Fibroblast of lung (primary cell): Measurements from ENCODE around the gene RUNX1. TPM values are rescaled to one million over a fixed set of nuclear protein-coding genes. Genes with fewer than 3 reads are reported as not detected.
A peak's percentile ranks its signal among the peaks of the same experiment; 100 is the strongest.

Experiments used
- DNase-seq, 2 donors: peaks; one replicate each; pipeline versions ENCODE4 v3.0.0 to v3.0.0-alpha.2; 2010; ENCODE audit warnings: low read depth in 2 of 2
- H2AFZ ChIP-seq: 2 replicates; pipeline ENCODE4 v1.5.1; 2012; ENCODE audit warnings: low read length, control low read depth, inconsistent platforms
- H3K27ac ChIP-seq: 2 replicates; pipeline ENCODE4 v1.5.1; 2011; ENCODE audit warnings: low read length, control low read depth; ENCODE audit not compliant: insufficient read depth
- H3K27me3 ChIP-seq: 2 replicates; pipeline ENCODE4 v1.5.1; 2011; ENCODE audit warnings: mild to moderate bottlenecking, low read length; ENCODE audit not compliant: control insufficient read depth, insufficient read depth
- H3K36me3 ChIP-seq: 2 replicates; pipeline ENCODE4 v1.5.1; 2011; ENCODE audit warnings: low read length; ENCODE audit not compliant: control insufficient read depth, insufficient read depth
- H3K4me1 ChIP-seq: 2 replicates; pipeline ENCODE4 v1.5.1; 2011; ENCODE audit warnings: low read length; ENCODE audit not compliant: control insufficient read depth, insufficient read depth; ENCODE audit errors: extremely low read depth
- H3K4me2 ChIP-seq: 2 replicates; pipeline ENCODE4 v1.5.1; 2011; ENCODE audit warnings: low read length, control low read depth; ENCODE audit not compliant: insufficient read depth; ENCODE audit errors: extremely low read depth
- H3K4me3 ChIP-seq, 4 experiments: fragments of 200-600 bp in 1 of 4; sonication (generic) in 1 of 4; replicated peaks in 1 of 4; 2 replicates each; pipeline ENCODE4 v1.5.1; 2011 to 2016; ENCODE audit warnings: low read length in 4 of 4, low read depth in 3 of 4, mild to moderate bottlenecking in 3 of 4, control low read depth in 2 of 4, inconsistent platforms in 1 of 4, mixed read lengths in 1 of 4; ENCODE audit not compliant: insufficient read depth in 1 of 4; ENCODE audit errors: control extremely low read depth in 1 of 4
- H3K79me2 ChIP-seq: 2 replicates; pipeline ENCODE4 v1.5.1; 2012; ENCODE audit warnings: mild to moderate bottlenecking, low read length, inconsistent platforms; ENCODE audit not compliant: control insufficient read depth, insufficient read depth
- H3K9ac ChIP-seq: 2 replicates; pipeline ENCODE4 v1.5.1; 2011; ENCODE audit warnings: mild to moderate bottlenecking, low read length, control low read depth; ENCODE audit not compliant: insufficient read depth
- H3K9me3 ChIP-seq: 2 replicates; pipeline ENCODE4 v1.5.1; 2012; ENCODE audit warnings: low read depth, low read length; ENCODE audit not compliant: control insufficient read depth, insufficient read depth
- H4K20me1 ChIP-seq: 2 replicates; pipeline ENCODE4 v1.5.1; 2011; ENCODE audit warnings: low read length; ENCODE audit not compliant: control insufficient read depth, insufficient read depth; ENCODE audit errors: extremely low read depth
- CTCF ChIP-seq, 2 donors: IDR thresholded peaks in 1 of 2; conservative IDR thresholded peaks in 1 of 2; 1 replicate in 1 of 2; 2 replicates in 1 of 2; pipeline ENCODE4 v1.5.1; 2011 to 2012; ENCODE audit warnings: low read length in 2 of 2, control low read depth in 1 of 2, inconsistent platforms in 1 of 2, low read depth in 1 of 2, mild to moderate bottlenecking in 1 of 2
- EZH2 ChIP-seq: IDR thresholded peaks from 2 replicates; pipeline ENCODE4 v1.5.1; 2012; ENCODE audit warnings: low read length, control low read depth, mild to moderate bottlenecking; ENCODE audit errors: missing control alignments
- polyA plus RNA-seq, 2 donors: library from polyadenylated mRNA; depleted of rRNA in 1 of 2; stranded (reverse) in 1 of 2; unstranded in 1 of 2; fragments of >200 nt; gene quantifications; 2 replicates each; pipeline ENCODE4 v1.2.1, GENCODE V29; 2011 to 2012; ENCODE audit warnings: missing spikeins in 1 of 2
- total RNA-seq: library from RNA; depleted of rRNA; stranded (reverse); fragments of >200 nt; gene quantifications from 2 replicates; pipeline ENCODE4 v1.2.1, GENCODE V29; 2014

Gene RUNX1
- total and polyA plus RNA-seq, 2 donors (not counting 1 experiment from before 2014, with no cell fraction given), result 23.1 to 41.6 TPM

- TF ChIP-seq EZH2 (no peak), CTCF (conservative IDR thresholded peaks at IDR 0.05 in 1 of 2, IDR thresholded peaks at IDR 0.05 in 1 of 2; ENCODE audit: low read depth in 1 of 2, low read length in 2 of 2) (no peak)
- H3K27me3 ChIP-seq, result no peaks in the 10 kb centered on the region
- H4K20me1 ChIP-seq, result no peaks in the 10 kb centered on the region
- H3K27ac ChIP-seq, result no peak overlapping the region
- H3K4me2 ChIP-seq, result no peak overlapping the region
- H3K4me1 ChIP-seq, result no peaks in the 10 kb centered on the region
- no peaks in the 10 kb centered on the region for H3K9me3 ChIP-seq
- no peak overlapping the region for H2AFZ ChIP-seq
- H3K9ac ChIP-seq, result no peak overlapping the region
- H3K36me3 ChIP-seq, result no peaks in the 10 kb centered on the region
- H3K4me3 ChIP-seq, result no peak overlapping the region
- no peak for DNase-seq
- no peaks in the 10 kb centered on the region for H3K79me2 ChIP-seq
Measured at GRCh38 chr21:34781526-34781925, 267.6 kb downstream of the RUNX1 start.

- Histone ChIP-seq H4K20me1 (no peaks in the 10 kb centered on the region), H3K4me1 (no peaks in the 10 kb centered on the region), H2AFZ (no peak overlapping the region), H3K27ac (no peak overlapping the region), H3K9me3 (no peaks in the 10 kb centered on the region), H3K4me2 (no peak overlapping the region), H3K79me2 (no peaks in the 10 kb centered on the region), H3K9ac (no peak overlapping the region), H3K4me3 (no peak overlapping the region), H3K27me3 (no peaks in the 10 kb centered on the region), H3K36me3 (no peaks in the 10 kb centered on the region)
- DNase-seq, result no peak
- no peak for TF ChIP-seq EZH2
- TF ChIP-seq CTCF (conservative IDR thresholded peaks at IDR 0.05 in 1 of 2, IDR thresholded peaks at IDR 0.05 in 1 of 2; ENCODE audit: low read depth in 1 of 2, low read length in 2 of 2), result no peak
Measured at GRCh38 chr21:34779860-34780259, 269.2 kb downstream of the RUNX1 start.

- Histone ChIP-seq H3K36me3 (no peaks in the 10 kb centered on the region), H3K4me1 (no peaks in the 10 kb centered on the region), H2AFZ (no peak overlapping the region), H3K9ac (no peak overlapping the region), H3K79me2 (no peaks in the 10 kb centered on the region), H3K9me3 (no peaks in the 10 kb centered on the region), H3K27me3 (no peaks in the 10 kb centered on the region), H3K4me3 (no peak overlapping the region), H3K27ac (no peak overlapping the region), H4K20me1 (no peaks in the 10 kb centered on the region), H3K4me2 (no peak overlapping the region)
- peak in 1 of 2 donors; percentile 50 for DNase-seq
- TF ChIP-seq CTCF (conservative IDR thresholded peaks at IDR 0.05 in 1 of 2, IDR thresholded peaks at IDR 0.05 in 1 of 2; ENCODE audit: low read depth in 1 of 2, low read length in 2 of 2) (no peak), EZH2 (no peak)
Measured at GRCh38 chr21:34775793-34776192, 273.3 kb downstream of the RUNX1 start.
